GM12872 (cell line): ENCODE data around the gene MRGPRX3.

Experiments
- CTCF ChIP-seq: IDR thresholded peaks from 3 replicates; pipeline ENCODE4 v1.5.1; 2011; ENCODE audit warnings: low read depth, mild to moderate bottlenecking, low read length, moderate library complexity; ENCODE audit not compliant: insufficient read depth

Gene MRGPRX3

GRCh38 chr11:18172666-18173065, 40.3 kb downstream of the MRGPRX3 start, which contains the start of gene MRGPRX4:
MRGPRX4 (plus strand) TSS chr11:18172837; CDS start chr11:18173257, 420 bp downstream.
- no peak for TF ChIP-seq CTCF

GRCh38 chr11:18173225-18173866, 41.0 kb downstream of the MRGPRX3 start:
- TF ChIP-seq CTCF = no peak
